ENCODE data around the gene SF3B1.
"Not testable (repeated sequence)": the region's sequence is repeated elsewhere in the genome, so short reads cannot be mapped to it uniquely, and the experiment has no call there.

Gene SF3B1

GRCh38 chr2:197405582-197405981 is 29.2 kb downstream of the SF3B1 start:
- Mint-ChIP-seq H3K4me1 (no peaks in the 10 kb centered on the region), H3K36me3 (peaks cover 21% of the 10 kb centered on the region), H3K4me3 (no peak overlapping the region), H3K9me3 (no peaks in the 10 kb centered on the region), H3K27ac (no peak overlapping the region), H3K27me3 (no peaks in the 10 kb centered on the region)

GRCh38 chr2:197399887-197400540 is 34.8 kb downstream of the SF3B1 start:
- Mint-ChIP-seq H3K4me3 (no peak overlapping the region), H3K9me3 (no peaks in the 10 kb centered on the region), H3K27me3 (no peaks in the 10 kb centered on the region), H3K4me1 (no peaks in the 10 kb centered on the region), H3K27ac (peak overlapping the region; percentile 19), H3K36me3 (peaks cover 30% of the 10 kb centered on the region)

DNA sequence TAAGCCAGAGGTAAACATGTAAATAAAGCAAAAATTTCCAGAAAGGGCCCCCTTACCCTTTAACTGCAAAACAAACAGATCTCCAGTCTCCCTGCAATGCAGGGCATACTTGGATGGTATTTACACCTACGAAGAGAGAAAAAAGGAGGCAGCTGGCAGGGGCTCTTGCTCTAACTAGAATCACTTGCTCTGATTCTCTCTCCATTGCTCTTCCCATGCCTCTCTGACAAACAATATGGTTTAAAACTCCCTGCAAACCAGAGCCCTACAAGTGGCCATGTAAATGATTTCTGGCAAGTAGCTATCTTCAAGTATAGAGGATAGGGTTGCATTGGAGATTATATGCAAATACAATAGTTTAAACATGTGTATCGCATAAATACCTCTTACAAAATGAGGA is 35.9 kb downstream of the SF3B1 start:
- Mint-ChIP-seq H3K27ac (peak overlapping the region; percentile 26), H3K4me3 (no peak overlapping the region), H3K27me3 (no peaks in the 10 kb centered on the region), H3K4me1 (no peaks in the 10 kb centered on the region), H3K36me3 (peaks cover 30% of the 10 kb centered on the region), H3K9me3 (no peaks in the 10 kb centered on the region)

DNA sequence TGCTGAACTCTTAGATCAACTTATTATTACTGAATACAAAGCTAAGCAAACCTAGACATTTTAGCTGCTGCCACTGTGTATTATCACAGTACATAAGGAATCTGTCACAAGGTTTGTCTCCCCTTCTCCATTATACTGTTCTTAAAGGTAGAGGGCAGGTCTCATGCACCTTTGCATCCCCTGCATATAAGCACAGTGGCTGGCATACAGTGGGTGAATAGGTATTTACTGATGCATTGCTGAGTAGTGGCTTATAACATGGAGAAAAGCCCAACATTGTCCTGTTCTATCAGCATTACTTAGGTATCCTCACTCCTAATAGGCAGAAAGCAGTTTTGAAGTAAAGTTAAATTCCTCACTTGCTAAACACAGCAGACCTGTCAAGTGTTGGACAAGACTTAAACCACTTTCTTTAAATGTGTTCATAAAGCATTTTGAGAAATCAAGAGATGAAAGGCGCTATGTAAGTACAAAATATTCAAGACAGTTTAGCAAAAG is 43.6 kb downstream of the SF3B1 start:
- H3K27ac Mint-ChIP-seq = peak overlapping the region; percentile 30
- peaks cover 11% of the 10 kb centered on the region for H3K36me3 Mint-ChIP-seq

DNA sequence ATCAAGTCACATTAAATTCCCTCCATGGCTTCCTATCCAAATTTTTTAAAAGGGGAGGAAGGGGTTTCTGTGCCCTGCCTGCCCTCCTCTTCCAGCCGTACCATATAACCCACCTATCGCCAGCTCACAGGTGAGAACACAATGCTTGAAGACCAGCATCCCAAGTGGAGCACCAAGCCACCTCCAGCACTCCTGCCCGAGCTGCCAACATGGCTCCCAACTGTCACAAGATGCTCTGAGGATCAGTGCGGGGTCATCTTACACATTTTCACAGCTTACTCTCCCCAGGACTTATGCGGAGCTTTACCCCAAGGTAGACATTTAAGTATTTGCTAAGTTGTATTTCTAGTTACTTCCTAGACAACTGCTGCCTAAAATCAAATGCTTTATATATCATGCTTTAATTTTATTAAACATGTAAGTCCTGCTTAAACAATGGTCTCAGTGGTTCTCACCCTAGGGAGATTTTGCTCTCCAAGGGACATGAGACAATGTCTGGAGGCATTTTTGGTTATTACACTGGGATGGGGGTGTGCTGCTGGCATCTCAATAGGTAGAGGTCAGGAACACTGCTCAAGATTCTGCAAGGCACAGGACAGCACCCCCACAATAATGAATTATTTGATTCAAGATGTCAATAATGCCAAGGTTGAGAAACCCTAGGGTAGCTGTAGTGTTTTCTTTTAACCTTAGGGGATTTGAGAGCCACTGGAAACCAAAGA is 45.8 kb downstream of the SF3B1 start:
- Mint-ChIP-seq H3K4me1 (peaks cover 13% of the 10 kb centered on the region), H3K27ac (peak overlapping the region; percentile 74), H3K27me3 (no peaks in the 10 kb centered on the region), H3K4me3 (no peak overlapping the region), H3K36me3 (peaks cover 5% of the 10 kb centered on the region), H3K9me3 (no peaks in the 10 kb centered on the region)

More for the DNA sequence above, 43.6 kb downstream of the SF3B1 start:
- Mint-ChIP-seq H3K4me3 (no peak overlapping the region), H3K4me1 (peaks cover 7% of the 10 kb centered on the region), H3K9me3 (no peaks in the 10 kb centered on the region), H3K27me3 (no peaks in the 10 kb centered on the region)

- no peak overlapping the region for H3K4me3 Mint-ChIP-seq
Observed at GRCh38 chr2:197387179-197387578, 47.6 kb downstream of the SF3B1 start.

GRCh38 chr2:197386242-197386641 is 48.6 kb downstream of the SF3B1 start:
- no peak overlapping the region for H3K27ac Mint-ChIP-seq
- H3K4me3 Mint-ChIP-seq = no peak overlapping the region
- H3K36me3 Mint-ChIP-seq = peaks cover 5% of the 10 kb centered on the region
- H3K9me3 Mint-ChIP-seq = no peaks in the 10 kb centered on the region
- no peaks in the 10 kb centered on the region for H3K27me3 Mint-ChIP-seq
- H3K4me1 Mint-ChIP-seq = peaks cover 19% of the 10 kb centered on the region

More at GRCh38 chr2:197387179-197387578, 47.6 kb downstream of the SF3B1 start:
- no peaks in the 10 kb centered on the region for H3K9me3 Mint-ChIP-seq
- H3K27ac Mint-ChIP-seq = no peak overlapping the region
- H3K36me3 Mint-ChIP-seq = peaks cover 5% of the 10 kb centered on the region
- H3K27me3 Mint-ChIP-seq = no peaks in the 10 kb centered on the region
- peaks cover 19% of the 10 kb centered on the region for H3K4me1 Mint-ChIP-seq

DNA sequence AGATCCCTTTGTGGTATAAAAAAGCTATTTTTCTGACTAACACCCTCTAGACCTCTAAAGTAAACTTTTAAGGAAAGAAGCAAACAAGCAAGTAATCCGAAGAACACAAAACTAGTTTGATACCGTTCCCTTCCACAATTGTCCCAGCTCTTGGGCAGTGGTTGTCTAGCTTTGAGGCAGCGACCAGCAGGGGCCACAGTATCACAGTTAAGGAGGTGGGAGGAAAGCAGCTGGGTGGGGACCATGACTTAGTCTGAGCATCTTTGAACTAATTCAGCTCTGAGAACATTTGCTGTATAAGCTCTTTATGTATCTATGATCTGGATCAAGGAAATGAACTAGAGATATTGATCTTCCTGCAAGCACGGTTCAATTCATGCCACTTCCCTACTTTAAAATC is 51.0 kb downstream of the SF3B1 start:
- H3K9me3 Mint-ChIP-seq = no peaks in the 10 kb centered on the region
- H3K36me3 Mint-ChIP-seq = no peaks in the 10 kb centered on the region
- no peak overlapping the region for H3K27ac Mint-ChIP-seq
- H3K4me3 Mint-ChIP-seq = no peak overlapping the region
- H3K4me1 Mint-ChIP-seq = peaks cover 14% of the 10 kb centered on the region
- no peaks in the 10 kb centered on the region for H3K27me3 Mint-ChIP-seq

GRCh38 chr2:197381641-197382040 is 53.2 kb downstream of the SF3B1 start:
- Mint-ChIP-seq H3K4me3 (no peak overlapping the region), H3K27ac (no peak overlapping the region), H3K4me1 (peaks cover 24% of the 10 kb centered on the region), H3K27me3 (no peaks in the 10 kb centered on the region), H3K36me3 (no peaks in the 10 kb centered on the region), H3K9me3 (no peaks in the 10 kb centered on the region)

DNA sequence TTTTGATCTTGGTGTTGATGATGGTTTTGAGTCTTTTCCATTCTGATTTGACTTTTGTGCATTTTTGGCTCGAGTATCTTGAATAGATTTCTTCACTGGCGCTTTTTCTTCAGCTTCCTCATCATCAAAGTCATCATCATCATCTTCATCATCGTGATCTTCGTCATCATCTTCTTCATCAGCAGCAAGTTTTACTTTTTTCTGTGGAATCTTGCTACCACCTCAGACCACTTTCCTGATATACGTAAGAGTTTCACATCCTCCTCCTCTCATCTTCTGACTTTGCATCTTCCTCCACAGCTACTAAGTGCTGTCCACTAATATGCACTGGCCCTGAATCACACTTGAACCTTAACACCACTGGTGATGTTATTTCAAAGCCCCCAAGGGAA is 54.9 kb downstream of the SF3B1 start:
- not testable (repeated sequence) for H3K4me3 Mint-ChIP-seq, H3K9me3 Mint-ChIP-seq, H3K27me3 Mint-ChIP-seq, H3K36me3 Mint-ChIP-seq, H3K27ac Mint-ChIP-seq
- H3K4me1 Mint-ChIP-seq = peaks cover 32% of the 10 kb centered on the region

DNA sequence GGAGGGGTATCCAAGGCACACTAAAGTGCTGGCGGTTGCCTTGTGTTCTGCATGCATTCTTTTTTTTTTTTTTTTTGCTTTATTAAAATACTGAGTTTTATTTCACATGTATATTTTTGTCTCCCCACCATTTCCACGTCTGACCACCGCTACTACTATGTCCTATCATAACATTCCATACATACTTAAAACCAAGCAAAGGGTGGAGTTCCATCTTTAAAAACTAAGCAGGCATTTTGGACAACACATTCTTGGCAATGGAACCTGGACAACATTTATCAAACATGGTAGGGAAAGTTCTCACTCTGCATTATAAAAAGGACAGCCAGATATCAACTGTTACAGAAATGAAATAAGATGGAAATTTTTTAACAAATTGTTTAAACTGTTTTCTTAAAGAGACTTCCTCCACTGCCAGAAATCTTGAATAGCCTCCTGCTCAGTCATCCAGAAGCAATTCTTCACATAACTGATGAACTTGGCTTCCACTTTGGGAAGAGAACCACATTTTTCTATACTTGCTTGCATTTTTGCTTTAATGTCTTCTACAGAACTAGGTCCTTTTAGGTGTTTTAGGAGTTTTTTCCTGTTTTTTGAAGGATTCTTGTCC is 55.4 kb downstream of the SF3B1 start:
- H3K4me3 Mint-ChIP-seq, H3K9me3 Mint-ChIP-seq, H3K27me3 Mint-ChIP-seq, H3K27ac Mint-ChIP-seq, H3K36me3 Mint-ChIP-seq: not testable (repeated sequence)
- H3K4me1 Mint-ChIP-seq = peaks cover 34% of the 10 kb centered on the region

- H3K27me3 Mint-ChIP-seq = no peaks in the 10 kb centered on the region
- H3K27ac Mint-ChIP-seq = peak overlapping the region; percentile 4
- no peaks in the 10 kb centered on the region for H3K36me3 Mint-ChIP-seq
- peaks cover 32% of the 10 kb centered on the region for H3K4me1 Mint-ChIP-seq
- peak overlapping the region; percentile 26 for H3K4me3 Mint-ChIP-seq
- H3K9me3 Mint-ChIP-seq = no peaks in the 10 kb centered on the region
Observed at GRCh38 chr2:197378494-197379307, 56.1 kb downstream of the SF3B1 start.

DNA sequence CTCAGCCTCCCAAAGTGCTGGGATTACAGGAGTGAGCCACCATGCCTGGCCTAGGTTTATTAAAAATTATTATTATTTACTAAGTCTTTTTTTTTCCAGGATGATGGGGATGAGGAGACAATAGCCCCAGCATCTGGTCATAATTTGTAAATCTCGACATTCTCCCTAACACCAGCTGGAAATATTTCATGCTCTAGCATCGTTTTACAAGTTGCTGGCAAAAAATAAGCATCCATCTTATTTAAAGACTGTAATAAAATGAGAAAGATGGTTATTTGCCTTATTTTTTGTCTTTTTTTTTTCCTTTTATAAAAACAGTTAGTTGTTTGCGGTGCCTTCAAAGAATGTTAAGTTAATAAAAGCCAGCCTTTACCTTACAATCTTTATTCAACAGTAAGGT is 56.7 kb downstream of the SF3B1 start:
- Mint-ChIP-seq H3K4me3 (no peak overlapping the region), H3K27ac (peak overlapping the region; percentile 4), H3K9me3 (no peaks in the 10 kb centered on the region), H3K4me1 (peaks cover 30% of the 10 kb centered on the region), H3K27me3 (no peaks in the 10 kb centered on the region), H3K36me3 (no peaks in the 10 kb centered on the region)

DNA sequence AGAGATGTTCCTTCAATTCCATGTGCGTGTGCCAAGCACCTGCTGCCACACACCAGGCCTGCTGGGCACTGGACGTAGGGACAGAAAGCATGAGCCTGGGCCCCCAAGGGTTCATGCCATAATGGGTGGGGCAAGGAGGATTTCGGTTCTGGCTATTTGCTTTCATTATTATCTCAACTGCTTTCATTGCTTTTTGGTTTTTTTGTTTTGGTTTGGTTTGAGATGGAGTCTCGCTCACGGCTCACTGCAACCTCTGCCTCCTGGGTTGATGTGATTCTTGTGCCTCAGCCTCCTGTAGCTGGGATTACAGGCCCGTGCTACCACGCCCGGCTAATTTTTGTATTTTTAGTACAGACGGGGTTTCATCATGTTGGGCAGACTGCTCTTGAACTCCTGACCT is 57.2 kb downstream of the SF3B1 start:
- no peak overlapping the region for H3K4me3 Mint-ChIP-seq
- H3K27me3 Mint-ChIP-seq = no peaks in the 10 kb centered on the region
- no peaks in the 10 kb centered on the region for H3K36me3 Mint-ChIP-seq

DNA sequence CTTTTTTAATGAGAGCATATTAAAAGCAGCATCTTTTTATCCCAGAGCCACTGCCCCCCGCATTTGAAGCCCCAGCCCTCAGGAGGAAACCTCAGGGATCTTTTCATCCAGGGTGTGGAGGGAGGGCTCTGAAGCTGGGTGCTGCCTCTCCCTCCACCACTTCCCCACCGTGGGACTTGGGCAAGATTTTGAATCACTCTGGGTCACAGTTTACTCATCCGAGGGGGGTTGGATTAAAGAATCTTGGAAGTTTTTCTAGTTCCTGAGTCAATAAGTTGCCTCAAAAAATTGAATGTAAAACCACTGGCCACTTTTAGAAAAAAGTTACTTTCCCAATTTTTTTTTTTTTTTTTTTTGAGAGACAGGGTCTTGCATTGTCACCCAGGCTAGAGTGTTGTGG is 62.2 kb downstream of the SF3B1 start:
- Mint-ChIP-seq H3K9me3 (no peaks in the 10 kb centered on the region), H3K27ac (no peak overlapping the region), H3K36me3 (no peaks in the 10 kb centered on the region), H3K4me3 (no peak overlapping the region), H3K27me3 (no peaks in the 10 kb centered on the region), H3K4me1 (peaks cover 39% of the 10 kb centered on the region)

More for the DNA sequence above, 57.2 kb downstream of the SF3B1 start:
- Mint-ChIP-seq H3K4me1 (peaks cover 30% of the 10 kb centered on the region), H3K9me3 (no peaks in the 10 kb centered on the region), H3K27ac (no peak overlapping the region)

Measured in activated naive CD4-positive, alpha-beta T cell treated with anti-CD3 and anti-CD28 coated beads, Interleukin-2, amount 50 U/mL, for 24 hours (primary cell).